Spleen (tissue), 11 donors: ENCODE results near the gene POLE. TPM values are rescaled to one million over a fixed set of nuclear protein-coding genes. Genes with fewer than 3 reads are reported as not detected.

Experiments
- DNase-seq: peaks from one replicate; pipeline ENCODE4 v3.0.0-alpha.2; 2020
- H3K27ac ChIP-seq, 8 donors: fragments of 200-600 bp; sonication (generic) in 7 of 8; 1 replicate in 4 of 8; 2 replicates in 4 of 8; pipeline versions ENCODE4 v1.5.0 to v1.8.0; 2016 to 2021; ENCODE audit warnings: inconsistent platforms in 4 of 8, mild to moderate bottlenecking in 4 of 8, moderate library complexity in 1 of 8
- H3K27me3 ChIP-seq, 7 donors: fragments of 200-600 bp; sonication (generic) in 6 of 7; replicated peaks in 1 of 7; 1 replicate in 4 of 7; 2 replicates in 3 of 7; pipeline versions ENCODE4 v1.5.0 to v1.8.0; 2016 to 2021; ENCODE audit warnings: inconsistent platforms in 3 of 7, mild to moderate bottlenecking in 1 of 7
- H3K36me3 ChIP-seq, 6 donors: fragments of 200-600 bp; sonication (generic) in 5 of 6; 1 replicate in 4 of 6; 2 replicates in 2 of 6; pipeline versions ENCODE4 v1.5.0 to v1.8.0; 2016 to 2021; ENCODE audit warnings: inconsistent platforms in 2 of 6
- H3K4me1 ChIP-seq, 6 donors: fragments of 200-600 bp; sonication (generic) in 5 of 6; 1 replicate in 3 of 6; 2 replicates in 3 of 6; pipeline versions ENCODE4 v1.5.0 to v1.8.0; 2016 to 2021; ENCODE audit warnings: inconsistent platforms in 3 of 6
- H3K4me3 ChIP-seq, 8 donors: fragments of 200-600 bp; sonication (generic) in 7 of 8; 1 replicate in 4 of 8; 2 replicates in 4 of 8; pipeline versions ENCODE4 v1.5.0 to v1.8.0; 2016 to 2021; ENCODE audit warnings: inconsistent platforms in 4 of 8, mild to moderate bottlenecking in 4 of 8, moderate library complexity in 2 of 8
- H3K9me3 ChIP-seq, 8 donors: fragments of 200-600 bp; sonication (generic) in 7 of 8; 1 replicate in 4 of 8; 2 replicates in 4 of 8; pipeline versions ENCODE4 v1.5.0 to v1.8.0; 2016 to 2021; ENCODE audit warnings: inconsistent platforms in 4 of 8
- CTCF ChIP-seq, 11 experiments: fragments of 200-600 bp in 7 of 11; fragments of 450-650 bp in 4 of 11; sonication (generic) in 4 of 11; IDR thresholded peaks in 8 of 11; conservative IDR thresholded peaks in 3 of 11; 1 replicate in 7 of 11; 2 replicates in 4 of 11; pipeline versions ENCODE4 v1.4.0 to v1.8.0; 2016 to 2021; ENCODE audit warnings: antibody characterized with exemption in 11 of 11, inconsistent platforms in 4 of 11, mild to moderate bottlenecking in 1 of 11
- POLR2A ChIP-seq, 3 donors: fragments of 450-650 bp; IDR thresholded peaks; one replicate each; pipeline ENCODE4 v1.5.1; 2017; ENCODE audit warnings: antibody characterized with exemption in 3 of 3, mild to moderate bottlenecking in 1 of 3
- POLR2AphosphoS5 ChIP-seq, 3 donors: sonication (generic); formaldehyde crosslinking; IDR thresholded peaks; one replicate each; pipeline ENCODE4 v1.5.1; 2017; ENCODE audit warnings: antibody characterized with exemption in 3 of 3
- WGBS, 5 donors: extraction: QIAGEN DNeasy Blood & Tissue Kit in 3 of 5; methylation state at CpG; one replicate each; pipeline versions ENCODE4 v1.1.5 to v1.1.7; 2013 to 2018; 5-methylcytosine and 5-hydroxymethylcytosine counted together
- intact Hi-C: fragments of 100-400 bp; cut with DNase I; formaldehyde crosslinking; loops from one replicate; pipeline ENCODE4 v1.15.0; 2023; ENCODE audit warnings: low total_unique reads
- polyA plus RNA-seq, 3 donors: library from polyadenylated mRNA; stranded (reverse); fragments of 200-250 nt; gene quantifications; one replicate each; pipeline ENCODE4 v1.2.1, GENCODE V29; 2013
- total RNA-seq, 7 donors: library from RNA; depleted of rRNA in 3 of 7; stranded (reverse); fragments of >200 nt in 3 of 7; fragmentation: NEBNext Ultra II Directional in 4 of 7; extraction: Animal tissue kit (Norgen Biotek cat#: 25700) in 4 of 7; gene quantifications; one replicate each; pipeline versions ENCODE4 v1.1.0 to v1.2.1, GENCODE V29; 2016 to 2021
- donor health status: healthy with polysubstance abuse.
- donor health status: DM: no; HTN: no; CAD: no; lungs with moderate emphysema.
- donor health status: DM: no; HTN: no; CAD: no.
- donor health status: Bipolar disorder and iron deficiency.
- donor health status: healthy.
- donor health status: DM: no; HTN: no; CAD: no.
- donor health status: DM: yes; HTN: yes; CAD: no.

POLE gene
- total and polyA plus RNA-seq, 10 donors: 18.1 to 122 (median 89.4) TPM

DNA sequence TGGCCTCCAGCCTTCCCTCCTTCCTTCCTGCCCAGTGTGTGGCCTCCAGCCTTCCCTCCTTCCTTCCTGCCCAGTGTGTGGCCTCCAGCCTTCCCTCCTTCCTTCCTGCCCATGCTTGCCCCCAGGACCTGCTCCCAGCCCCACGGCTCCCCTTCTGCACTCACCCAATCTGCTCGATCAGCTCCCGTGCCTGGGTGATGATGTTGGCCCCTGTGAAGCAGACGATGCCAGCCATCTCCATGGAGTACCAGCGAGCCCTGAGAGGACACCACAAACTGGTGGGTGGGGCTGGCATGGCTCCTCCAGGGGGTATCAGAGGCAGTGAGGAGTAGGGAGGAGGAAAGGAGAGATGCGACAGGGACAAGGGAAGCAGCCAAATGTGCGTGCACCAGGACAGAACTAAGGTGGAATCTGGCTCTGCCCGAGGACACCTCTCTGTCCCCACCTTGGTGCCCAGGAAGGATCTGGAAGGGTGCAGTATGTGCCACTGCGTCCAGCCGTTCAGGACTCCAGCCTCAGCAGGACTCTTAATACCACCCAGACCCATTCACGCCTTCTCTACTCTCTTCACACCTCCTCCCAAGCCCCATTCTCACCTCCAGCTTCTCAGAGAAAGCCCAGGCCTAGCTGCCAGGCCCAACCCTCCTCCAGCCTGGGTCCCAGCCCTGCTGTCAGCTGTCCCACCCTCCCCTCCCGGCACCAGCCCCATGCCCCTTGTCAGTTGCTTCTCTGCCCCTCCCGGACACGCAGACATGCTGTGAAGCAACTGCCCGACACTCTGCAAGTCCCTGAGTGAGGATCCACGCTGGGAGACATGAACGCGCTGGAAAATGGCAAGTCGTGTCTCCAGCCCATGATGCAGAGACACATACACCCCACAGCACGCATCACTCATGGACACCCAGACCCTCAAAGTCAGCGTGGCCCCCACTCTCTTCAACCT is 22.7 kb downstream of the POLE start:
- 55 to 76% (median 70%) methylated on average over 19 to 21 of the region's 21 CpGs for WGBS, 5 donors
- H3K4me1 ChIP-seq: peaks cover 0 to 64% (median 30%) of the 10 kb centered on the region in 6 donors
- H3K36me3 ChIP-seq: peaks cover 0 to 100% (median 70%) of the 10 kb centered on the region in 6 donors
- no peaks in the 10 kb centered on the region for H3K27me3 ChIP-seq
- H3K27ac ChIP-seq: peak overlapping the region in 7 of 8 donors; percentile 1 to 75 (median 33)
- H3K4me3 ChIP-seq: peak overlapping the region in 1 of 8 donors; percentile 27
- TF ChIP-seq CTCF (IDR thresholded peaks at IDR 0.05 in 8 of 11, conservative IDR thresholded peaks at IDR 0.05 in 3 of 11) (no peak), POLR2AphosphoS5 (IDR thresholded peaks at IDR 0.05) (peak in 2 of 3 donors; percentile 35 to 50)
- H3K9me3 ChIP-seq: no peaks in the 10 kb centered on the region
- intact Hi-C loops: no loop called here
- no peak for DNase-seq

DNA sequence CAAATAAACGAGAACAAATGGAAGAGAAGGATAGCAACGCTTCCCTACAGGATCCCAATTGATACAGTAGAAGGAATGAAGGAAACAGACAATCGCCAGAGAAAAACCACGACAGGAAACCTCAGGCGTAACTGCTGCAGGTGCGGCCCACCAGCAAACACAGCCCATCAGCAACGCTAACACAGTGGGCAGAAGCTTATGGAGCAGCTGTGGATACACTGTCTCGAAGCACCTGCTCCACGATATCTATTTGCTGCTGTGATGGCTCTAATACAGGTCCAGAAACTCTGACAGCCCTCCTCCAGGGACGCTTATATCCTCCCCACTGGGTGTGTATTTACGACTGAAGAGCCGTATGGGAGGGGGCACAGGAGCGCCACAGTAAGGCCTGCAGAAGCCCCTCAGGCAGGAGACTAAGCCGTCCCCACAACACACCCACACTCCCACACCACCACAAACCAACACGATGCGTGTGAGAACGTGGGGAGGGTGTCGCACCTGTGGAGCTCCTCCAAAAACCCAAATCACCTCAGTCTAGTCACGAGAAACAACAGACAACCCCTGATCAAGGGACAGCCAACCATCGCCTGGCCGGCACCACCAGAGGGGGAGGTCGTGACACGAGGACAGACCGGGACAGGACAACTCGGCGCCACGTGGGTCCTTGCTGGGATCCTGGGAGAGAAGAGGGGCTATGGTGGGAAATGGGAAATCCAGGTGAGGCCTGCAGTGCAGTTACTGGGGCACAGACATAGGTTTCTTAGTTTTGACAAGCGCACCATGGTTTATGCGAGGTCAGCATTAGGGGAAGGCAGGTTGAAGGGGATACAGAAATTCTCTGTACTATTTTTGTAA is 24.0 kb downstream of the POLE start:
- TF ChIP-seq CTCF (IDR thresholded peaks at IDR 0.05 in 8 of 11, conservative IDR thresholded peaks at IDR 0.05 in 3 of 11): no peak
- TF ChIP-seq POLR2AphosphoS5 (IDR thresholded peaks at IDR 0.05): no peak
- TF ChIP-seq POLR2A (IDR thresholded peaks at IDR 0.05): no peak
- Histone ChIP-seq H3K4me1 (peaks cover 0 to 73% (median 31%) of the 10 kb centered on the region in 6 donors), H3K9me3 (no peaks in the 10 kb centered on the region), H3K27ac (peak overlapping the region; percentile 20 to 75 (median 51)), H3K4me3 (peak overlapping the region in 1 of 8 donors; percentile 27), H3K36me3 (peaks cover 0 to 100% (median 70%) of the 10 kb centered on the region in 6 donors), H3K27me3 (no peaks in the 10 kb centered on the region)
- DNase-seq: no peak
- WGBS, 5 donors: 55 to 67% (median 56%) methylated on average over 29 of the region's 29 CpGs
- intact Hi-C loops: no loop called here

GRCh38 chr12:132661972-132662371 is 25.2 kb downstream of the POLE start:
- peaks cover 0 to 81% (median 31%) of the 10 kb centered on the region in 6 donors for H3K4me1 ChIP-seq
- no peaks in the 10 kb centered on the region for H3K9me3 ChIP-seq
- no peak for DNase-seq
- intact Hi-C loops: no loop called here
- TF ChIP-seq POLR2AphosphoS5 (IDR thresholded peaks at IDR 0.05) (peak in 2 of 3 donors; percentile 18 to 22), CTCF (IDR thresholded peaks at IDR 0.05 in 8 of 11, conservative IDR thresholded peaks at IDR 0.05 in 3 of 11) (no peak)
- peaks cover 0 to 100% (median 70%) of the 10 kb centered on the region in 6 donors for H3K36me3 ChIP-seq
- H3K27me3 ChIP-seq: no peaks in the 10 kb centered on the region
- WGBS, 5 donors: 52 to 73% (median 54%) methylated on average over 5 of the region's 5 CpGs
- peak overlapping the region in 2 of 8 donors; percentile 6 to 27 for H3K4me3 ChIP-seq
- H3K27ac ChIP-seq: peak overlapping the region in 5 of 8 donors; percentile 27 to 75 (median 68)
